NB4 (cell line): ENCODE results near the gene EHF.

Experiments
- DNase-seq: peaks from one replicate; pipeline ENCODE4 v3.0.0; 2010; ENCODE audit warnings: low read depth
- H3K4me3 ChIP-seq: one replicate; pipeline ENCODE4 v1.5.1; 2011; ENCODE audit warnings: mild to moderate bottlenecking, low read depth, low read length, moderate library complexity
- MYC ChIP-seq: IDR thresholded peaks from 2 replicates; pipeline ENCODE4 v1.6.1; 2011; ENCODE audit warnings: low read depth, low read length
- POLR2A ChIP-seq: IDR thresholded peaks from 2 replicates; pipeline ENCODE4 v1.6.1; 2011; ENCODE audit warnings: mild to moderate bottlenecking; ENCODE audit not compliant: insufficient read length; ENCODE audit errors: extremely low read depth
- TF ChIP-seq, protein P1 (sequence below): IDR thresholded peaks from 2 replicates; pipeline ENCODE4 v1.6.1; 2011; ENCODE audit warnings: low read depth, low read length
- TF ChIP-seq, protein P2 (sequence below): IDR thresholded peaks from one replicate; pipeline ENCODE4 v1.5.1; 2012; ENCODE audit warnings: low read depth, low read length

EHF gene

DNA sequence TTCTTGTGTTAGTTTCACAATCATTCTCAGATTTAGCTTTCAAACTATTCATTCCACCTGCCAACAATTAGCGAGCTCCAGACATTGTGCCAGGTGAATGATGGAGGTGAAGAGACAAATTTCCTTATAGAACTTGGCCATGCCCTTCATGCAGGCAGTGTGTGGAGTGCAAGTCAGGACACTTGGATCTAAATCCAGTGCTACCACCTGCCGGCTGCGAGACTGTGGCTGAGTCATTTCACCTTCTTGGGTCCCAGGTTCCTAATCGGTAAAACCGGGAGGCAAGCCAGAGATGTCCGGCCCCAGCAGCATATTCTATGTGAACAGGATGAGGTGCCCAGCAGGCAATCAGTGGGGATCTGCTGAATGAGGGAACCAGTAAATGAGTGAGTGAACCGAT lies 18.6 kb upstream of the EHF start:
- DNase-seq, result no peak
- no peak overlapping the region for H3K4me3 ChIP-seq
- TF ChIP-seq MYC (no peak), POLR2A (no peak)
- TF ChIP-seq, protein P1, sequence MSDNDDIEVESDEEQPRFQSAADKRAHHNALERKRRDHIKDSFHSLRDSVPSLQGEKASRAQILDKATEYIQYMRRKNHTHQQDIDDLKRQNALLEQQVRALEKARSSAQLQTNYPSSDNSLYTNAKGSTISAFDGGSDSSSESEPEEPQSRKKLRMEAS, result no peak
- TF ChIP-seq, protein P2, sequence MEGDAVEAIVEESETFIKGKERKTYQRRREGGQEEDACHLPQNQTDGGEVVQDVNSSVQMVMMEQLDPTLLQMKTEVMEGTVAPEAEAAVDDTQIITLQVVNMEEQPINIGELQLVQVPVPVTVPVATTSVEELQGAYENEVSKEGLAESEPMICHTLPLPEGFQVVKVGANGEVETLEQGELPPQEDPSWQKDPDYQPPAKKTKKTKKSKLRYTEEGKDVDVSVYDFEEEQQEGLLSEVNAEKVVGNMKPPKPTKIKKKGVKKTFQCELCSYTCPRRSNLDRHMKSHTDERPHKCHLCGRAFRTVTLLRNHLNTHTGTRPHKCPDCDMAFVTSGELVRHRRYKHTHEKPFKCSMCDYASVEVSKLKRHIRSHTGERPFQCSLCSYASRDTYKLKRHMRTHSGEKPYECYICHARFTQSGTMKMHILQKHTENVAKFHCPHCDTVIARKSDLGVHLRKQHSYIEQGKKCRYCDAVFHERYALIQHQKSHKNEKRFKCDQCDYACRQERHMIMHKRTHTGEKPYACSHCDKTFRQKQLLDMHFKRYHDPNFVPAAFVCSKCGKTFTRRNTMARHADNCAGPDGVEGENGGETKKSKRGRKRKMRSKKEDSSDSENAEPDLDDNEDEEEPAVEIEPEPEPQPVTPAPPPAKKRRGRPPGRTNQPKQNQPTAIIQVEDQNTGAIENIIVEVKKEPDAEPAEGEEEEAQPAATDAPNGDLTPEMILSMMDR, result no peak

DNA sequence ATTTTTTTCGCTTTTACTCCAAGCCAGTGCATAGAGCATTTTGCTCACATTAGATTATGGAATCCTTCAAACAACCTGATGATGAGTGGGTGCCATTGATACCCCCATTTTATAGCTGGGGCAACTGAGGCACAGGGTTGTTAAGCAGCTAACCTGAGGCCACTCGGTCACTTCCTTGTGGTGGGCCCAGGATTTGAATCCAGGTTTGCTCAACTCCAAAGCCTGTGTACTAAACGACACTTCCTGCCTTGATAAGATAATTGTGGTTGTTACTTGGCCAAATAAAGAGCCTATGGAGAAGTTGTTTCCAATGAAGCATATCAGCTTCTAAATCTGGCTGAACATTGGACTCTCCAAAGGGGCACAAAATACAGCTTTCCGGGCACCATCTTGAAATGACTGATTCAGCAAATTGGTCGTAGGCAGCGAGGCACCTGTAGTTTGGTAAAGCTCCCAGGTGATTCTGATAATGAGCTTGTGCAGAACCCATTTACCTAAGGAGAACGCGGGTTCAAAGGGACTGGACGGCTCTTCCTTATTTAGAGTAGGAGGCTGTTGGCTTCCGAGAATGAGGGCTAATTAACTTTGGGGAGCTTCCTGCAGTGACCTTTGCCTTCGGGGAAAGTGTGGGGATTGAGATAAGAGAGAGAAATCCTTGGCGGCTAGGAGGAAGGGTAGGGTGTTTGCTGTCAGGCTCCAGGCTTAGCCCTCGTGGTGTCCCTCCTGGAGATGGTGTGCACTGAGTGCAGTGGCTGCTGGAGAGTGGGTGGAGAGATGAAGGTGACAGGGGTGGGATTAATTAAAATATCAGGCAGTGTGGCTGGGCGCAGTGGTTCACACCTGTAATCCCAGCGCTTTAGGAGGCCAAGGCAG lies 17.5 kb upstream of the EHF start:
- no peak for TF ChIP-seq MYC
- TF ChIP-seq, protein P1, result no peak
- no peak for TF ChIP-seq POLR2A
- TF ChIP-seq, protein P2, result no peak
- no peak overlapping the region for H3K4me3 ChIP-seq
- DNase-seq, result no peak

DNA sequence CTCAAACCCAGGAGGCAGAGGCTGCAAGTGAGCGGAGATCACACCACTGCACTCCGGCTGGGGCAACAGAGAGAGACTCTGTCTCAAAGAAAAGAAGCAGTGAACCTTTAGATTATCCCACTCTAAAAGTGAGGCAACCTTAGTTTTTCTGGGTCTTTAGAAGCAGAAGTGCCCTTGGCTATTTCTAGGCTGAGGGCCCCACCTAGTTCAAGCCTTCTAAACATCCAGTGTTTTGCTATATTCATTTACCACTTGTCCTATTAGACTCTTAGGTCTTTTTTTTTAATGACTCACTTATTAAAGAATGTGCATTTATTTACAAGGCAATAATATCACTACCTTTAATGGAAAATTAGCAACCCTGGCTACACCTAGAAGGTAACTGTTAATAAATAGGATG lies 16.7 kb upstream of the EHF start:
- TF ChIP-seq MYC (no peak), POLR2A (no peak)
- TF ChIP-seq, protein P2, result no peak
- TF ChIP-seq, protein P1, result no peak
- H3K4me3 ChIP-seq, result no peak overlapping the region
- DNase-seq, result no peak

DNA sequence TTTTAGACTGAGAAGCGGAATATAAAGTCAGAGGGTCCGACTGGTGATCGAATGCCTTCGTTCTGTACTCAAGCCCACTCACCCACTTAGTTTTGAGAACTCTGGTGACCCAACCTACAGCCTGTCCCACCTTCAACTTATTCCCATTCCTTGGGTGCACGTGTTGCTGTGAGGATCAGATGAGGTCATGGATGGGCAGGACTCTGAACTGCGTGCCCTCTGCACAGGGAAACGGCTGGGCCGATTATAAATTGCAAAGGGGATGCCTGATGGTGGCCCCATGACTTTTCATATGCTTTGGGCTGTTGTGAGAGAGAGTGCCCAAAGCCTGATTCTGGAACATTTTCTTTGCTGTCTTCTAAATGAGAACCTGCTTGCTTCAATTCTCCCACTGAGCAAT lies 16.0 kb upstream of the EHF start:
- TF ChIP-seq, protein P2, result no peak
- TF ChIP-seq POLR2A, result no peak
- TF ChIP-seq, protein P1, result no peak
- TF ChIP-seq MYC, result no peak
- no peak overlapping the region for H3K4me3 ChIP-seq
- DNase-seq, result no peak

DNA sequence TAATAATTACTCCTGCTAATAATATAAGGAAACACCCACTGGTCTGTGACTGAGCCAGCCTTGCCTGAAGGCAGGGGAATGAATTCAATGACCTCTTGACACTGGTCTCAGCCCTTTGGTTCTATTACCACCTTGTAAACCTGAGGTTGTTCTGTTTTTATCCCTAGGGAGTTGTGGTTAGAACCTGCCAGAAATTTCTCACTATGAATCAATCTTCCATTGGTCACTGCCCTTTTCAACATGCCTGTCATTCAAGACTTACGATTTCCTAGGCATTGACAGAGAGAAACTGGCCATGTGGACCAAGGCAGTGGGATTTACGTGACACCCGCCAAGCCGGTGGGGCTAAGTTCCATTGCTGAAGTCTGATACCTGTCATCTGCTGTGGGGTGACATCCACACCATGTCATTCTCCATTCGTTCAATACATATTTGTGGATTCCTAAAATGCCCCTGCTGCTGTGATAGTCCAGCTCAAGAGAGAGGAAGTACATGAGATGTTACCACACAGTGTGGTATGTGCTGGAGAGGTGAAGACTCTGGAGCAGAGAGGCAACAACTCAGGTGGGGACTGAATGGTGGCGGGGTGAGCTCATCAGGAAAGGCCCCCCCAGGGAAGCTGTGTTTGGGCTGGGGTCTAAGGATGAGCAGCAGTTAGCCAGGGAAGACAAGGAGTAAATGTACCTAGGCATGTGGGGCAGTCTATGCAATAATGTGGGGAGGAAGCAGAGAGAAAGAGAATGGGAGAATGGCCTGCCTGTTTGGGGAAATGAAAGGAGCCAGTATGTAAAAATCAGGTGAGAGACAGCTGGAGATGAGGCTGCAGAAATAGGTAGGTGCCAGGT lies 15.2 kb upstream of the EHF start:
- H3K4me3 ChIP-seq, result no peak overlapping the region
- DNase-seq, result peak; percentile 5
- TF ChIP-seq MYC (no peak), POLR2A (no peak)
- TF ChIP-seq, protein P2, result no peak
- TF ChIP-seq, protein P1, result no peak
